Measurements from ENCODE around the gene MRPS7. TPM values are rescaled to one million over a fixed set of nuclear protein-coding genes. Genes with fewer than 3 reads are reported as not detected.

The MRPS7 gene
- total and polyA plus RNA-seq, 2 of the 8 experiments (the other 6 are each of a cell fraction or from before 2014, with no cell fraction given): 63.4 to 79.4 TPM

DNA sequence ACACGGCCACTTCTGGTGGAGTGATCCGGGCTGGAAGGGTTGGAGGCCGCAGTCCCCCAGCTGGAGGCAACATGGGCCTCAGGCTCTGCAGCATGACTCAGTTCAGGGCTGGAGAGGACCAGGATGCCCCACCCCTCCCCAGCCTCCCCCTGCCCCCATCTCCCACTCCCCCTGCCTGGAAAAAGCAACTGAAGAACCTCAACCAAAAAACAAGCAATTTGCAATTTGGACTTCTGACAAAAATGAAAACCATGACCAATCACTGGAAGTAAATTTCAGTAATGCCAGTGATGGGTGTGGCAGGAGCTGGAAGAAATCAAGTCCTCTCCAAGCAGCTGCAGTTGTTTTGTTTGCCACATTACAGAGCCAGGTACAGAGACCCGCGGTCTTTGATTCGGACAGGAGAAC lies 16.0 kb downstream of the MRPS7 start:
- Histone ChIP-seq H3K18ac (ENCODE audit: extremely low read depth, low read length) (no peak overlapping the region), H3K4me2 (ENCODE audit: insufficient read depth in 1 of 2, low read depth in 2 of 2, low read length in 2 of 2) (no peak overlapping the region), H2BK5ac (ENCODE audit: low read depth, low read length) (no peak overlapping the region), H3K9ac (replicated peaks in 1 of 4; ENCODE audit: extremely low read depth in 1 of 4, low read depth in 3 of 4, low read length in 3 of 4) (no peak overlapping the region), H3K36me3 (ENCODE audit: control insufficient read depth in 2 of 4, insufficient read depth in 4 of 4, low read length in 3 of 4) (peaks cover 3 to 8% (median 4%) of the 10 kb centered on the region in 4 experiments; a peak in 3 of 8 replicates), H3K23me2 (ENCODE audit: low read depth, low read length) (no peaks in the 10 kb centered on the region), H3K27ac (ENCODE audit: low read depth, low read length) (no peak overlapping the region), H3K79me1 (ENCODE audit: low read depth, low read length) (no peaks in the 10 kb centered on the region; the same call in 1 of the 2 replicates), H4K20me1 (replicated peaks in 1 of 2; ENCODE audit: control insufficient read depth in 1 of 2, insufficient read depth in 2 of 2, low read length in 2 of 2) (peaks cover 0 to 1% of the 10 kb centered on the region in 2 experiments), H3K79me2 (ENCODE audit: control insufficient read depth in 1 of 2, insufficient read depth in 2 of 2, low read length in 2 of 2) (no peaks in the 10 kb centered on the region), H2BK12ac (ENCODE audit: low read depth, low read length) (no peak overlapping the region), H2BK120ac (replicated peaks; ENCODE audit: low read depth, low read length) (no peak overlapping the region), H3K4me1 (replicated peaks in 1 of 4; ENCODE audit: control insufficient read depth in 3 of 4, insufficient read depth in 4 of 4, low read length in 3 of 4) (no peaks in the 10 kb centered on the region), H3K4ac (replicated peaks; ENCODE audit: insufficient read length, low read depth, low read length) (no peak overlapping the region), H3K56ac (replicated peaks; ENCODE audit: insufficient read length, low read depth, low read length) (no peak overlapping the region), H4K5ac (ENCODE audit: insufficient read length, low read depth, low read length) (no peak overlapping the region), H3K27me3 (replicated peaks in 1 of 4; ENCODE audit: control insufficient read depth in 3 of 4, extremely low read depth in 1 of 4, insufficient read depth in 3 of 4, low read length in 3 of 4) (no peaks in the 10 kb centered on the region), H2AK5ac (ENCODE audit: low read depth, low read length) (no peak overlapping the region), H2BK20ac (ENCODE audit: low read length) (no peak overlapping the region), H2AFZ (ENCODE audit: low read length) (no peak overlapping the region), H3K23ac (ENCODE audit: insufficient read length) (no peak overlapping the region), H4K91ac (replicated peaks; ENCODE audit: insufficient read length, low read length) (no peak overlapping the region), H3K4me3 (ENCODE audit: extremely low read depth in 1 of 4, insufficient read depth in 2 of 4, low read depth in 3 of 4, low read length in 4 of 4) (no peak overlapping the region), H2BK15ac (ENCODE audit: low read length) (no peak overlapping the region), H3K9me3 (ENCODE audit: insufficient read depth in 2 of 2, low read depth in 1 of 2, low read length in 1 of 2) (no peaks in the 10 kb centered on the region), H3K14ac (ENCODE audit: insufficient read length) (no peak overlapping the region), H4K8ac (ENCODE audit: extremely low read depth, insufficient read depth, low read length) (no peak overlapping the region)
- no peak for DNase-seq (ENCODE audit: low read depth in 1 of 2, low spot score in 2 of 2)
- ChIA-PET CTCF (ENCODE audit: partially characterized antibody) (interaction anchor here (0.5 to 21.2 kb wide), 8 partner anchors 8 to 134 kb away, joined by 3 to 369 read pairs (median 6); partner anchors contain the start of genes MIF4GD and SLC25A19), POLR2A (ENCODE audit: partially characterized antibody) (interaction anchor here (1.2 to 2.9 kb wide), 3 partner anchors 10 to 16 kb away, joined by 4 to 11 read pairs (median 10); partner anchors contain the start of genes GGA3, MRPS7 and SLC25A19)
- TF ChIP-seq JUN (IDR thresholded peaks at IDR 0.05; ENCODE audit: low read depth, low read length) (no peak), SIX5 (IDR thresholded peaks at IDR 0.05; ENCODE audit: low read depth, low read length) (no peak), FOSL1 (IDR thresholded peaks at IDR 0.05; ENCODE audit: insufficient read depth, low read depth, low read length) (no peak), PHF8 (conservative IDR thresholded peaks at IDR 0.05; ENCODE audit: low read depth, low read length) (no peak), TAF1 (IDR thresholded peaks at IDR 0.05; ENCODE audit: low read depth, low read length) (no peak), CTBP2 (IDR thresholded peaks at IDR 0.05; ENCODE audit: borderline replicate concordance, insufficient read depth, insufficient read length, low read length) (no peak), ZNF274 (IDR thresholded peaks at IDR 0.05; ENCODE audit: borderline replicate concordance, extremely low read depth, low read length) (no peak)
- WGBS, 2 experiments (ENCODE audit: extremely low coverage in 1 of 2, insufficient coverage in 1 of 2, insufficient read length in 1 of 2, insufficient replicate concordance in 2 of 2, low coverage in 1 of 2, low lambda C conversion rate in 2 of 2, missing lambda C conversion rate in 1 of 2): 97% methylated on average over 5 of the region's 6 CpGs; no CpG with 5 or more reads in 1 of the 2 experiments
- FAIRE-seq: no peak
